ENCODE results near the gene KDM6A.

DNA sequence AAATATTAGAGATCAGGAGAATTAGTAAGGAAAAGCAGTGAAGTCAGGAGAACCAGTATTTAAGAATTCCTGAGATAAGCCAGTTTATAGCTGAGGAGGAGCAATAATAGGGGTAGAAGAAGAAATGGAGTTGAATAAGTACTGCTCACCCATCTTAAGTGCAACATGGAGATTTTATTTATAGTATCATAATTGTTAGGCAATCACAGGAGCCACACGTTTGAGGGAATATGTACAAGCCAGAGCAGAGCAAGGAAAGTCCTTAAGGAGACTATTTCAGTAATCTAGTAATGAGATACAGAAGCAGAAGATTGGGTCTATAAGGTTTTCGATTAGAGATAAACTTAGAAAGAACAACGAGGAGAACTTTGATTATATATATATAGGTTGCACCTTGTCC lies 145.0 kb downstream of the KDM6A start:
- TF ChIP-seq, protein P1, sequence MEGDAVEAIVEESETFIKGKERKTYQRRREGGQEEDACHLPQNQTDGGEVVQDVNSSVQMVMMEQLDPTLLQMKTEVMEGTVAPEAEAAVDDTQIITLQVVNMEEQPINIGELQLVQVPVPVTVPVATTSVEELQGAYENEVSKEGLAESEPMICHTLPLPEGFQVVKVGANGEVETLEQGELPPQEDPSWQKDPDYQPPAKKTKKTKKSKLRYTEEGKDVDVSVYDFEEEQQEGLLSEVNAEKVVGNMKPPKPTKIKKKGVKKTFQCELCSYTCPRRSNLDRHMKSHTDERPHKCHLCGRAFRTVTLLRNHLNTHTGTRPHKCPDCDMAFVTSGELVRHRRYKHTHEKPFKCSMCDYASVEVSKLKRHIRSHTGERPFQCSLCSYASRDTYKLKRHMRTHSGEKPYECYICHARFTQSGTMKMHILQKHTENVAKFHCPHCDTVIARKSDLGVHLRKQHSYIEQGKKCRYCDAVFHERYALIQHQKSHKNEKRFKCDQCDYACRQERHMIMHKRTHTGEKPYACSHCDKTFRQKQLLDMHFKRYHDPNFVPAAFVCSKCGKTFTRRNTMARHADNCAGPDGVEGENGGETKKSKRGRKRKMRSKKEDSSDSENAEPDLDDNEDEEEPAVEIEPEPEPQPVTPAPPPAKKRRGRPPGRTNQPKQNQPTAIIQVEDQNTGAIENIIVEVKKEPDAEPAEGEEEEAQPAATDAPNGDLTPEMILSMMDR (conservative IDR thresholded peaks at IDR 0.05 in 1 of 2, IDR thresholded peaks at IDR 0.05 in 1 of 2; ENCODE audit: low read depth in 1 of 2, low read length in 2 of 2), result no peak
- no peak for TF ChIP-seq EZH2 (IDR thresholded peaks at IDR 0.05; ENCODE audit: low read length, missing control alignments)
